ENCODE data around the gene IRF7.
A peak's percentile ranks its signal among the peaks of the same experiment; 100 is the strongest.

The IRF7 gene

DNA sequence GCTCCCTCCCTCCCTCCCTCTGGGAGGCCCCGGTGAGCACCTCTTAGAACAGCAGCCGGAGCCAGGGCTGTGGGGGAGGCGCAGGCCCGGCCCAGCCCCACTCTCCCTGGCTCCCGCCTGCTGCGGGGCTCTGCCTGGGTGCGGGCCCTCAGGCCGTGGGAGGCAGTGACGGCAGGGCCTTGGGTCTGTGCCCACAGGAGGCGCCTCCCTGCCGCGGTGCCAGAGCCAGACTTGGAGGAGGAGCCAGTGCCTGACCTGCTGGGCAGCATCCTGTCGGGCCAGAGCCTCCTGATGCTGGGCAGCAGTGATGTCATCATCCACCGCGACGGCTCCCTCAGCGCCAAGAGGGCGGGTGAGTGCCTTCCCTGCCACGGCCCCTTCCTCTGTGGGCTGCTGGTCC is 9.5 kb downstream of the IRF7 start:
- DNase-seq: no peak

GRCh38 chr11:605286-606129 is 10.2 kb downstream of the IRF7 start:
- DNase-seq: no peak

- no peak for DNase-seq
These were observed 12.6 kb downstream of the IRF7 start for GRCh38 chr11:603154-603553.

DNA sequence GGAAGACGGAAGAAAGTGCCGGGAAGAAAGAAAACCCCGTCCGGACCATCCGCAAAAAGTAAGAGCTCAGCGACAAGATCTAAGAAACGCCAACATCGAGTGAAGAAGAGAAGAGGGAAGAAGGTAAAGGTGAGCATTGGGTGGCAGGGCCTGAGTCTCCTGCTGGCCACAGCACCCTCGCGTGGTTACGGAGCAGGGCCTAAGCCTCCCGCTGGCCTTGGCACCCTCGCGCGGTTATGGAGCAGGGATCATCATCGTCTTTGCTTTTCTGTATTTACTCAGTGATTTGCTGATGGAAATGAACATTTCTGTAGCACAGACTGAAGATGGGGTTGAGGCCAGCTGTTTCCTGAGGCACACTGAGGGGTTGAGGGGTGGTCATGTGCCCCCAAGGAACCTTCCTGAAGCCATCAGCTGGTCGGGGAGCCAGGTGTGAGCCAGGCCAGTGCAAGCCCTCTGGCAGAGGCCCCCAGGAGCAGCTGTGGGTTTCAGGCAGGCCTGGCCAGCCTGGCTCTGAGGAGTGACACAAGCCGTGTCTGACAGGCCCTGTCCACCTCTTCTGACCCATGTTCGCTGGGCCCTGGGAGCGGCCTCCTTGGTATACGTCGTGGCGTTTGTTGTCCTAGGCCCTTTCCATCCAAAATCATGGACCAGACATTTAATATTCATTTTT is 14.0 kb downstream of the IRF7 start:
- DNase-seq: no peak

DNA sequence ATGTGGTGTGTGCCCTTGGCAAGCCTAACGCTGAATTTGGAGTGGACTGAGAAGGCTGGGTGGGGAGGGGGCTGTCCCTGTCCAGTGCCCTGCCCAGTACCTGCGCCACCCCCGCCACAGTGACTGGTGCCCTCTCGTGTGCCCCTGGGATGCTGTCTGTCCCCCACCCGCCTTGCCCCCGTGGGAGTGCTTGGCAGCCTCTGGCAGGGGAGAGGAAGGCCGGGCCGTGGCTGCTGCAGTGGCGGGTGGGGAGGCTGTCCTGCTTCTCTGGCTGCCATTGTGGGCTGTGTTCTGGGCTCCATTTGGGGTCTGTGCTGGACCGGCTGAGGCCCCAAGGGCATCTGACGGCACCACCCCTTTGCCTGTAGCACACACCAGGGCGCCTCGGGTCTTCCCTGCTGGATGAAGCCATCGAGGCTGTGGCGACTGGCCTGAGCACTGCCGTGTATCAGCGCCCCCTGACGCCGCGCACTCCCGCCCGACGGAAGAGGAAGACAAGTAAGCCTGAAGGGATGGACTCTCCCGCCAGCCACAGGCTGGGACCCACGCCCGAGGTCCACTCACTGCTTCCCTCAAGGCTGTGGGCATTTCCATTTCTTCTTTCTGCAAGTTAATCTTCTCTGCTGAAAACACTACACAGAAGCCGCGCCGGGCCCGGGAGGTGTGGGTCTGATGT is 17.6 kb downstream of the IRF7 start:
- no peak for DNase-seq

GRCh38 chr11:597166-597725 is 18.5 kb downstream of the IRF7 start:
- DNase-seq: no peak

DNA sequence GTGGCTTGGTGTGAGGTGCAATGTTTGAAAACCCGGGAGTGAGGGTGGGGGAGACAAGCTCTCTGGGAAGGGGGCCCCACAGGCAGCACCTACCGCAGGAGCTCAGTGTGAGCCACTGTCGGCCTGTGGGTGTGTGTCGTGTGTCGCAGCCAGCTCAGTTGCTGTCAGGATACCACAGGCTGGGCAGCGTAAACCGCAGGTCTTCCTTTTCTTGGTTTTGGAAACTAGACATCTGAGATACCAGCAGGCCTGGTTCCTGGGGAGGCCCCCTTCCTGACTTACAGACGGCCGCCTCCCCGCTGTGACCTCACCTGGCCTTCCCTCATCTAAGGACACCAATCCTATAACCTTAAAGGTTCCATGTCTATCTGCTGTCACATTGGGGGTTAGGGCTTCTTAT is 19.4 kb downstream of the IRF7 start:
- DNase-seq: no peak

- DNase-seq: no peak
These were observed 20.4 kb downstream of the IRF7 start for GRCh38 chr11:595400-595799.

- no peak for DNase-seq
These were observed 22.4 kb downstream of the IRF7 start for GRCh38 chr11:593347-593746.

DNA sequence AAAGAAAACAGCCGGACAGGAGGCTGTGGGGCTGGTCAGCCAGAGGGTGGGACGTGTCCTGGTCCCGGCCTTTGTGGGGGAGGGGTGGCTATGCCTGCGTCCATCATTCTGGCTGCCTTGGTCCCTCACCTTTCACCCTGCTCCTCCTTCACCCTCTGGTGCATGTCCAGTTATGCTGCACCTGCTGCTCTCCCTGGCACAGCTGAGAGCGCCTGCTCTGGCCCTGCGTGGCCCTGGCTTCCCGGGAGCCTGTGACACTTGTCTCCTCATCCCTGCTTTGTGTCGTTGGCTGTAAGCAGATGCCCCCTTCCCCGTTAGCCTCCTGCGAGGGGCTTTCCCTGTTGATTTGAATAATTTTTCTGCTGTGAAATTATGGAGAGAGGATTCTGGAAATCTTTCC is 22.8 kb downstream of the IRF7 start:
- no peak for DNase-seq

GRCh38 chr11:592501-592900 is 23.2 kb downstream of the IRF7 start:
- DNase-seq: no peak

DNA sequence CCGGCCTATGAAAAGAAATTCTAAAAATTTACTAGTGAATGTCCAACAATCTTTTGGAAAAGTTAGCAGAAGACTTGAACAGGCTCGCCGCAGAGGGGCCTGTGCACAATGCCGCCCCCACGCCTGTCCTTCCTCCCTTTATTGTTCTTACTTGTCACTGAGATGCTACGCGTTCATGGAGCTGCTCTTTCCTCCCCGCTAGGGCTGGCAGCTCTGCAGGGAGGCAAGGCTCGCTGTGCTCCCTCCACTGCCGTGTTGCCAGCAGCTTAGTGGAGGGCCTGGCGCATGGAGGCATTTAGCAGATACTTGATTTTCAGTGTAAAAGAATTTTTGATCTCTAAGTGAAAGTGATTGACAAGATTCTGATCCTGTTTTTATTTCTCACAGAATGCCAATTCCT is 24.8 kb downstream of the IRF7 start:
- DNase-seq: no peak

GRCh38 chr11:589798-590197 is 26.0 kb downstream of the IRF7 start:
- no peak for DNase-seq

- DNase-seq: peak; percentile 70
These were observed 27.8 kb downstream of the IRF7 start for GRCh38 chr11:587978-588380.

DNA sequence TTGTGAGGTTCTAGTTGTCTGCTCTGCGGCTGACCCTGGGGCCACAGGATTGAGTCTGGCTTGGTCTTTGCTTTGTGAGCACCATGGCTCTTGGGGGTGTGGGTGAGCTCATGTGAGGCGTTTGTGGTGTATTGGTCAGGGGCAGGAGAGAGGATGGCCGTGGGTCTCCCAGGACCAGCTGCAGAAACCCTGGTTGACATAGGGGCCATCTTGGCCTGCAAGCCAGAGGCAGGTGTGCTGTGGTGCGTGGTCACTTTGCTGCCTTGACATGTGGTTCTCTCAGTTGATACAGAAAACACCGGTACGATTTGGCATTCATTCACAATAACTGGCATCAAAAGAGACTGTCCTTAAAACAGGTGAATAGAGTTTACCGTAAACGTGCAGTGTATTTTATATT is 28.2 kb downstream of the IRF7 start:
- no peak for DNase-seq

GRCh38 chr11:586376-587316 is 29.1 kb downstream of the IRF7 start:
- DNase-seq: no peak

- no peak for DNase-seq
These were observed 31.5 kb downstream of the IRF7 start for GRCh38 chr11:584287-584686.

DNA sequence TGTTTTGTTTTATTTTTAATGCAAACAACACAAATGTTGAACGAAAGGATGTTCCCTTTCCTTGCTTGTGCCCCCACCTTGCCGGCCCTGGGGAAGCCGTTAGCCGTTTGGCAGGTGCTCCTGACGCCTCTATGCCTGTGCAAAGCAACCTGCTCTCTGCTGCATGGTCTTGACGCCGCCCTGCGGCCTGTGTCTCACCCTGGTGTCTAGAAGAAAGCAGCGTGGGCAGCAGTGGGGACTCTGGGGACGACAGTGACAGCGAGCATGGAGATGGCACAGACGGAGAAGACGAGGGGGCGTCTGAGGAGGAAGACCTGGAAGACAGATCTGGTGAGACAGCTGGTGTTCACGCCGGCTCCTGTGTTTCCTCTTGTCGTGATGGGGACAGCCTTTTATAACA is 34.0 kb downstream of the IRF7 start:
- no peak for DNase-seq

GRCh38 chr11:581342-581741 is 34.4 kb downstream of the IRF7 start:
- no peak for DNase-seq

DNA sequence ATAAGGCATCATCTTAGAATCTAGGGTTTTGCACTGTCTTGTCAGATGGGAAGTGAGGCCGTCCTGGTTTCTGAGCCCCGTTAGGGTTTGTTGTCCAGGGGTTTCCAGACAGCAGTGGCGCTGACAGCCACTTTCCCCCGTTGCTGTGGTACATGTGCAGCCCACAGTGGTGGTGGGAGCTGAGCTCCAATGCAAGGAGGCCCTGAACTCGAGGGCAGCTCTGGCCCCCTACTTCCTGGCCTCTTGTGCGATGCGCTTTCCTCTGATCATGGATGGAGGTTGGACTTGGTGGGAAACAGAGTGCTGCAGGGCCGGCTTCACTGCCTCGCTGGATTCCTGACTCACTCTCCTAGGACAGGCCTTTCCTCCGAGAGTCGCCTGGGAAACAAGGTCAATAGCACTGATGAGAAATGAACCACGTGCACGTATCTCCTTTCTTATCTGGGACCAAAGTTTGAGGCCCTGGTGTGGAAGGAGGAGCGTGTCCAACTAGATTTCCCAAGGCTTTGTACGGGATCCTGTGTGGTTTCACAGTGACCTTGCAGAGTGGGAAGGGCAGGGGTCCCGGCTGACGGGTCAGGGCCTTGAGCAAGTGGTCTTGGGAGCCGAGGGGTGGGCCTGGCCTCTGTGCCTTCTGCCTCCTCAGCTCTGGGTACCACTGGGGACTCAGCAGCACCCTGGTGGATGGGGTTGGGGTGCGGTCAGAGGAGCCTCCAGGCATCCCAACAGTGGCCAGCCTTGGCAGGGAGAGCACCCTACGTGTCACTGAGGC is 35.7 kb downstream of the IRF7 start:
- DNase-seq: no peak

DNA sequence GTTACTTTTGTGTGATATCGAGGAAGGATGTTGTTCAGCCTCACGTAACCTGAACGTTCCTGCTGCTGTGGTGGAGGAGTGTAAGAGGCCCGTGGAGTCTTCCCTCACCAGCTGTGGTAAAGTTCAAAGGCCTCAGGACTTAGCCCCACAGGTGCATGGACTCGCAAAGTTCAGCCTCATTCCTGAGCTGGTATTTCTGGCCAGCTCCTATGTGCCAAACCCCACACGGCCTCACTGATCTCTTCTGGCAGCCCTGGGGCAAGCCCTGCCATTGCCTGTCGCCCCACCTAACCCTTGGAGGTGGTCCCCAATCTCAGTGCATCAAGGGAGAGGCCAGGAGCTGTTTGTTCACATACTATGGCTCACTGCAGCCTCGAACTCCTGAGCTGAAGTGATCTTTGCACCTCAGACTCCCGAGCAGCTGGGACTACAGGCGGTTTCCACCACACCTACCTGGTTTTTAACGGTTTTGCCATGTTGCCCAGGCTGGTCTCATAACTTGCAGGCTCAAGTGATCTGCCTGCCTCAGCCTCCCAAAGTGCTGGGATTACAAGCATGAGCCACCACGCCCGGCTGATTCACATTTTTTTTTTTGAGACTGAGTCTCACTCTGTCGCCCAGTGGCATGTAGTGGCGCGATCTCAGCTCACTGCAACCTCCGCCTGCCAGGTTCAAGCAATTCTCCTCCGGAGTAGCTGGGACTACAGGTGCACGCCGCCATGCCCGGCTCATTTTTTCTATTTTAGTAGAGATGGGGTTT is 37.3 kb downstream of the IRF7 start:
- no peak for DNase-seq

All from activated CD4-positive, alpha-beta T cell treated with anti-CD3 and anti-CD28 coated beads, Interleukin-2, amount 50 U/mL, for 1 hour (primary cell).